WI38 (cell line): Measurements from ENCODE around the gene BOLL.
"Not testable (repeated sequence)": the region's sequence is repeated elsewhere in the genome, so short reads cannot be mapped to it uniquely, and the experiment has no call there.

ENCODE experiments used
- H3K4me3 ChIP-seq: 2 replicates; pipeline ENCODE4 v1.5.1; 2011; ENCODE audit warnings: low read depth, mild to moderate bottlenecking, control low read depth, low read length
- CTCF ChIP-seq: IDR thresholded peaks from 2 replicates; pipeline ENCODE4 v1.5.1; 2012; ENCODE audit warnings: low read depth, mild to moderate bottlenecking, control low read depth, low read length

BOLL gene, protein sequence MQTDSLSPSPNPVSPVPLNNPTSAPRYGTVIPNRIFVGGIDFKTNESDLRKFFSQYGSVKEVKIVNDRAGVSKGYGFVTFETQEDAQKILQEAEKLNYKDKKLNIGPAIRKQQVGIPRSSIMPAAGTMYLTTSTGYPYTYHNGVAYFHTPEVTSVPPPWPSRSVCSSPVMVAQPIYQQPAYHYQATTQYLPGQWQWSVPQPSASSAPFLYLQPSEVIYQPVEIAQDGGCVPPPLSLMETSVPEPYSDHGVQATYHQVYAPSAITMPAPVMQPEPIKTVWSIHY

DNA sequence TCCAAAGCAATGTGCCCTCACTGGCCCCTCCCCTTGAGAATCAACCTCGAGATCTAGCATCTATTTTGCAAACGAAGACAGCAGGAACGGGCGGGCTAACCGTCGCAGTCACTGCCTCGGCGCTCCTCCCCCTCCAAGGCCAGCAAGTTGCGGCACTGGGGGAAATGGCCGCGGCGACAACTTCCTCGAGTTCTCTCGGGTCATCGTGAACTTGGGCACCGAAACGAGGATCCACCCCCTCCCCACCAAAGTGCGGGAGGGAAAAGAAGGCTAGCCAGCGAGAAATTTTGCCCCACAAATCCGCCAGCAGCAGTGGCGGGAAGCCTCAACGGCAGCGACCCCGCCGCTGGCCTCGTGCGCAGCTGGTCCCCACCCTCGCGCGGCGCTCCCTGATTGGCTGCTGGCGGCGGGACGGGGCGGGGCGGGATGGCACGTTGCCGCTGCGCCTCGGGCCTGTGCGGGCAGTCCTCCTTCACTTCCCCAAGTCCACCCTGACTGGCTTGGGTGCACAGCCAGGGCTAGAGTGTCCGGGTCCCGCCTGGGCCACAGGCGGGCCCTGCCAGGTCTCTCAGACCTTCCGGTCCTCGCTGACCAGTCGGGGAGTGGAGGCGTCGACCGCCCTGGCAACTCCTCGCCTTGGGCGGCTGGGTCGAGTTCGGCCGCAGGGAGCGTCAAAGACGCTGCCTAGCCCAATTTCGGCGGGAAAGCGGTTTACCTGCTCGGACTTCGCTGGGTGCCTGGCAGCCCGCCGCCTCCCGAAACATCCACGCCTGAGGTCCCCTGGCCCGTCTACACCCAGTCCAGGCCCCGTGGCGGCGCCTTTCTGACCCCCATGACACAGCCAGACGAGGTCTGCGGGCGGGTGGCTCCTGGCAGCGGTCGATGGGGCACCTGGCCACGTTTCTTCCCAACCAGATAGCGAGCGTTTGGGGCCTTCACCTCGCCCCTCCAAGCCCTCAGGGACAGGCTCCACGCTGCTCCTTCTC lies at the start of gene BOLL:
Gene BOLL, minus strand, starts transcription at position 364 of the 986 bp plus-strand sequence. CDS start 3,469 bp downstream, outside the sequence.
- TF ChIP-seq CTCF: no peak
- H3K4me3 ChIP-seq: no peak within 1 kb of the TSS

DNA sequence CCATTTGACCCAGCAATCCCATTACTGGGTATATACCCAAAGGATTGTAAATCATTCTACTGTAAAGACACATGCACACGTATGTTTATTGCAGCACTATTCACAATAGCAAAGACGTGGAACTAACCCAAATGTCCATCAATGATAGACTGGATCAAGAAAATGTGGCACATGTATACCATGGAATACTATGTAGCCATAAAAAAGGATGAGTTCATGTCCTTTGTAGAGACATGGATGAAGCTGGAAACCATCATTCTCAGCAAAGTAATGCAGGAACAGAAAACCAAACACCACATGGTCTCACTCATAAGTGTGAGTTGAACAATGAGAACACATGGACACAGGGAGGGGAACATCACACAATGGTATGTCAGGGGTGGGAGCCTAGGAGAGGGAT lies 49.7 kb upstream of the BOLL start:
- not testable (repeated sequence) for H3K4me3 ChIP-seq

- TF ChIP-seq CTCF: no peak
- H3K4me3 ChIP-seq: no peak overlapping the region
Measured at GRCh38 chr2:197828464-197829135, 43.5 kb upstream of the BOLL start.

- no peak overlapping the region for H3K4me3 ChIP-seq
- TF ChIP-seq CTCF: no peak
Measured at GRCh38 chr2:197827618-197828017, 42.5 kb upstream of the BOLL start.

DNA sequence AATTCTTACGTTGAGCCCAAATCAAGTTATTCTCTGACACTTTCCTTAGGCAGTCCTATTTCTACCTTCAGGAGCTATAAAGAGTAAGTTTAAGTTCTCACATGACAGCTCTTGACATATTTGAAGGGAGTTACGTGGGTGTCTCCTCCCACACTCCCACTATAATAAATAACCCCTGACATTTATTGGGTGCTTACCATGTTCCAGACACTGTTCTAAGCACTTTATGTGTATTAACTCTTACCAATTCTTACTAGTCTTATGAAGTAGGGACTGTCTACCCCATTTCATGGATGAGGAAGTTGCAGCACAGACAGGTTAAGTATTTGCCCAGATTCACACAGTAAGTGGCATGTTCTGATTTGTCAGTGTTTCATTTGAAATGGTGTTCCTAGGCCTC lies 37.2 kb upstream of the BOLL start:
- no peak for TF ChIP-seq CTCF
- H3K4me3 ChIP-seq: no peak overlapping the region

- no peak for TF ChIP-seq CTCF
- H3K4me3 ChIP-seq: no peak overlapping the region
Measured at GRCh38 chr2:197821550-197822289, 36.6 kb upstream of the BOLL start.

- no peak for TF ChIP-seq CTCF
Measured at GRCh38 chr2:197814526-197814925, 29.4 kb upstream of the BOLL start.

More at GRCh38 chr2:197814526-197814925, 29.4 kb upstream of the BOLL start:
- H3K4me3 ChIP-seq: no peak overlapping the region
